H9 (cell line): ENCODE measurements around the gene CEMIP. TPM values are rescaled to one million over a fixed set of nuclear protein-coding genes. Genes with fewer than 3 reads are reported as not detected.

ENCODE experiments used
- DNase-seq: peaks from one replicate; pipeline ENCODE4 v3.0.0-alpha.2; 2017
- H2AFZ ChIP-seq: one replicate; pipeline ENCODE4 v1.6.1; 2013; ENCODE audit warnings: mild to moderate bottlenecking, low read length, control low read depth, moderate library complexity
- H2AK5ac ChIP-seq: 2 replicates; pipeline ENCODE4 v1.6.1; 2013; ENCODE audit warnings: low read length, control low read depth, mixed read lengths; ENCODE audit not compliant: insufficient read length
- H2BK120ac ChIP-seq: one replicate; pipeline ENCODE4 v1.6.1; 2013; ENCODE audit warnings: low read depth, mild to moderate bottlenecking, low read length, control low read depth, inconsistent platforms; ENCODE audit not compliant: poor library complexity, severe bottlenecking
- H2BK12ac ChIP-seq: 2 replicates; pipeline ENCODE4 v1.6.1; 2013; ENCODE audit warnings: low read length, control low read depth, mixed read lengths, low read depth; ENCODE audit not compliant: insufficient read length
- H2BK15ac ChIP-seq: 2 replicates; pipeline ENCODE4 v1.6.1; 2013; ENCODE audit warnings: low read depth, low read length, control low read depth
- H2BK20ac ChIP-seq: one replicate; pipeline ENCODE4 v1.6.1; 2013; ENCODE audit warnings: low read depth, mild to moderate bottlenecking, low read length, control low read depth, inconsistent platforms; ENCODE audit not compliant: poor library complexity, severe bottlenecking
- H2BK5ac ChIP-seq: 2 replicates; pipeline ENCODE4 v1.6.1; 2013; ENCODE audit warnings: low read length, control low read depth, mixed read lengths; ENCODE audit not compliant: insufficient read length
- H3K14ac ChIP-seq: 2 replicates; pipeline ENCODE4 v1.6.1; 2013; ENCODE audit warnings: low read length, control low read depth; ENCODE audit not compliant: insufficient read depth
- H3K18ac ChIP-seq: 2 replicates; pipeline ENCODE4 v1.6.1; 2013; ENCODE audit warnings: low read depth, mild to moderate bottlenecking, mixed read lengths, low read length, control low read depth; ENCODE audit not compliant: insufficient read length
- H3K23ac ChIP-seq: 2 replicates; pipeline ENCODE4 v1.6.1; 2013; ENCODE audit warnings: low read length, control low read depth, mixed read lengths, low read depth; ENCODE audit not compliant: insufficient read length
- H3K23me2 ChIP-seq: 2 replicates; pipeline ENCODE4 v1.6.1; 2013; ENCODE audit warnings: low read depth, mild to moderate bottlenecking, mixed read lengths, low read length, control low read depth; ENCODE audit not compliant: insufficient read length, poor library complexity, severe bottlenecking
- H3K27ac ChIP-seq: 2 replicates; pipeline ENCODE4 v1.5.1; 2013; ENCODE audit warnings: low read length, control low read depth, mixed read lengths, low read depth; ENCODE audit not compliant: insufficient read length
- H3K27me3 ChIP-seq: 2 replicates; pipeline ENCODE4 v1.6.1; 2013; ENCODE audit warnings: low read length, control low read depth, inconsistent platforms; ENCODE audit not compliant: insufficient read depth
- H3K4ac ChIP-seq: 2 replicates; pipeline ENCODE4 v1.6.1; 2013; ENCODE audit warnings: low read depth, mild to moderate bottlenecking, control low read depth, inconsistent platforms, low read length, moderate library complexity
- H3K4me1 ChIP-seq: 2 replicates; pipeline ENCODE4 v1.6.1; 2013; ENCODE audit warnings: low read length, control low read depth, inconsistent platforms; ENCODE audit not compliant: insufficient read depth
- H3K4me2 ChIP-seq: 2 replicates; pipeline ENCODE4 v1.6.1; 2013; ENCODE audit warnings: low read length, control low read depth, mixed read lengths; ENCODE audit not compliant: insufficient read length, insufficient read depth
- H3K56ac ChIP-seq: 2 replicates; pipeline ENCODE4 v1.6.1; 2013; ENCODE audit warnings: low read depth, mild to moderate bottlenecking, mixed read lengths, low read length, control low read depth; ENCODE audit not compliant: insufficient read length
- H3K79me1 ChIP-seq: 2 replicates; pipeline ENCODE4 v1.6.1; 2013; ENCODE audit warnings: low read depth, mild to moderate bottlenecking, moderate library complexity, low read length, control low read depth, inconsistent platforms; ENCODE audit not compliant: insufficient read depth, poor library complexity, severe bottlenecking
- H3K79me2 ChIP-seq: 2 replicates; pipeline ENCODE4 v1.6.1; 2013; ENCODE audit warnings: low read length, control low read depth, inconsistent platforms; ENCODE audit not compliant: insufficient read depth
- H3K9ac ChIP-seq: 2 replicates; pipeline ENCODE4 v1.6.1; 2013; ENCODE audit warnings: low read length, control low read depth, mixed read lengths; ENCODE audit not compliant: insufficient read length; ENCODE audit errors: extremely low read depth
- H3K9me3 ChIP-seq: one replicate; pipeline ENCODE4 v1.6.1; 2013; ENCODE audit warnings: low read depth, low read length, inconsistent platforms; ENCODE audit not compliant: control insufficient read depth
- H3T11ph ChIP-seq: one replicate; pipeline ENCODE4 v1.6.1; 2013; ENCODE audit warnings: mild to moderate bottlenecking, low read length, control low read depth, inconsistent platforms
- H4K20me1 ChIP-seq: one replicate; pipeline ENCODE4 v1.6.1; 2013; ENCODE audit not compliant: control insufficient read depth, insufficient read length, insufficient read depth
- H4K5ac ChIP-seq: 2 replicates; pipeline ENCODE4 v1.6.1; 2013; ENCODE audit warnings: low read depth, mild to moderate bottlenecking, mixed read lengths, low read length, control low read depth; ENCODE audit not compliant: insufficient read length
- H4K8ac ChIP-seq: replicated peaks from 2 replicates; pipeline ENCODE4 v1.6.1; 2013; ENCODE audit warnings: low read length, control low read depth, mixed read lengths, low read depth; ENCODE audit not compliant: insufficient read length
- H4K91ac ChIP-seq: 2 replicates; pipeline ENCODE4 v1.6.1; 2013; ENCODE audit warnings: low read depth, mild to moderate bottlenecking, moderate library complexity, mixed read lengths, low read length, control low read depth; ENCODE audit not compliant: insufficient read length
- H3K27ac Mint-ChIP-seq, 3 experiments: 2 replicates in 2 of 3; 3 replicates in 1 of 3; pipeline ENCODE4 v1.8.0; 2020 to 2021; ENCODE audit warnings: mixed read lengths in 3 of 3, mild to moderate bottlenecking in 1 of 3, moderate library complexity in 1 of 3
- H3K27me3 Mint-ChIP-seq: 2 replicates; pipeline ENCODE4 v1.8.0; 2021; ENCODE audit warnings: low read depth, mild to moderate bottlenecking, moderate library complexity, mixed read lengths
- H3K36me3 Mint-ChIP-seq, 3 experiments: 2 replicates in 2 of 3; 3 replicates in 1 of 3; pipeline ENCODE4 v1.8.0; 2020 to 2021; ENCODE audit warnings: low read depth in 3 of 3, mixed read lengths in 3 of 3; ENCODE audit not compliant: insufficient read depth in 1 of 3
- H3K4me1 Mint-ChIP-seq, 2 experiments: 2 replicates each; pipeline ENCODE4 v1.8.0; 2020; ENCODE audit warnings: mixed read lengths in 2 of 2
- H3K4me3 Mint-ChIP-seq, 2 experiments: 2 replicates in 1 of 2; 3 replicates in 1 of 2; pipeline ENCODE4 v1.8.0; 2020 to 2021; ENCODE audit warnings: mild to moderate bottlenecking in 2 of 2, mixed read lengths in 2 of 2, moderate library complexity in 1 of 2
- H3K9me3 Mint-ChIP-seq, 2 experiments: 2 replicates in 1 of 2; 3 replicates in 1 of 2; pipeline ENCODE4 v1.8.0; 2020; ENCODE audit warnings: mild to moderate bottlenecking in 2 of 2, mixed read lengths in 2 of 2, moderate library complexity in 1 of 2
- CTCF ChIP-seq: fragments of 200-600 bp; sonication (generic); conservative IDR thresholded peaks from 3 replicates; pipeline ENCODE4 v1.8.0; 2021; ENCODE audit warnings: antibody characterized with exemption, mild to moderate bottlenecking
- WGBS: extraction: QIAGEN DNeasy Blood & Tissue Kit; methylation state at CpG from one replicate; pipeline ENCODE4 v1.1.7; 2013; ENCODE audit warnings: missing lambda C conversion rate, low lambda C conversion rate, mixed read lengths; ENCODE audit not compliant: insufficient read length; ENCODE audit errors: extremely low coverage; 5-methylcytosine and 5-hydroxymethylcytosine counted together
- total RNA-seq: library from RNA; stranded (reverse); gene quantifications from 2 replicates; pipeline ENCODE4 v1.2.1, GENCODE V29; 2021

Gene CEMIP
- total RNA-seq, 1 experiment from 2014 or later: 0.09 TPM

DNA sequence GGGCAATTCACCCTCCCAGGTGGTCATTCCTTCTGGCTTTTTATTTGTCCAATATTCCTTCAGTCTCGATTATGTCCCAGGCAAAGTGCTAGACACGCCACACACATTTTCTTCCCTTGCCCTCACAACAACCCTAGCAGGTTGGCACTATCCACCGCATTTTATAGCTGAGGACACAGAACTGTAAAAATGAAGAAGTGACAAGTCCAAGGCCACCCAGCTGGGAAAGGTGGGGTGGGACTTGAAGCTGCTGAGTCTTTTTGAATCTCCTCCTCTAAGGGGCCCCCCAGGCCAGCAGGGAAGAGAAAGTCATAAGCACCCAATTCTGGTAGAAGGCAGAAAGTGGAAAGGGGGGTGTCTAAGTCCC lies 60.6 kb downstream of the CEMIP start:
- no peak overlapping the region for H3K9ac ChIP-seq
- no peak overlapping the region for H3K23ac ChIP-seq
- no peak overlapping the region for H3K56ac ChIP-seq
- H3K4me1 ChIP-seq: no peaks in the 10 kb centered on the region
- no peak overlapping the region for H4K91ac ChIP-seq
- H3K4ac ChIP-seq: no peak overlapping the region
- no peak overlapping the region for H2AK5ac ChIP-seq
- H2BK12ac ChIP-seq: no peak overlapping the region
- no peak overlapping the region for H4K8ac ChIP-seq
- no CpG with 5 or more reads among the region's 3 CpGs for WGBS
- Mint-ChIP-seq H3K4me1 (peaks cover 20 to 23% of the 10 kb centered on the region in 2 experiments), H3K9me3 (no peaks in the 10 kb centered on the region), H3K27ac (no peak overlapping the region), H3K36me3 (no peaks in the 10 kb centered on the region), H3K4me3 (no peak overlapping the region), H3K27me3 (peaks cover 6% of the 10 kb centered on the region)
- H4K20me1 ChIP-seq: no peaks in the 10 kb centered on the region
- DNase-seq: no peak
- H2BK5ac ChIP-seq: no peak overlapping the region
- no peaks in the 10 kb centered on the region for H3K79me1 ChIP-seq
- H3K9me3 ChIP-seq: no peaks in the 10 kb centered on the region
- no peak overlapping the region for H2AFZ ChIP-seq
- no peaks in the 10 kb centered on the region for H3K79me2 ChIP-seq
- H2BK20ac ChIP-seq: no peak overlapping the region
- H3K4me2 ChIP-seq: no peak overlapping the region
- H2BK120ac ChIP-seq: no peak overlapping the region
- H3K18ac ChIP-seq: no peak overlapping the region
- no peak overlapping the region for H3K14ac ChIP-seq
- H4K5ac ChIP-seq: no peak overlapping the region
- H2BK15ac ChIP-seq: no peak overlapping the region
- no peak overlapping the region for H3T11ph ChIP-seq
- no peak overlapping the region for H3K27ac ChIP-seq
- H3K27me3 ChIP-seq: no peaks in the 10 kb centered on the region
- H3K23me2 ChIP-seq: no peaks in the 10 kb centered on the region
- TF ChIP-seq CTCF: no peak
